H9 (cell line): ENCODE results near the gene DRGX. TPM values are rescaled to one million over a fixed set of nuclear protein-coding genes. Genes with fewer than 3 reads are reported as not detected.

Source experiments
- DNase-seq: peaks from one replicate; pipeline ENCODE4 v3.0.0-alpha.2; 2017
- H2AFZ ChIP-seq: one replicate; pipeline ENCODE4 v1.6.1; 2013; ENCODE audit warnings: mild to moderate bottlenecking, low read length, control low read depth, moderate library complexity
- H2AK5ac ChIP-seq: 2 replicates; pipeline ENCODE4 v1.6.1; 2013; ENCODE audit warnings: low read length, control low read depth, mixed read lengths; ENCODE audit not compliant: insufficient read length
- H2BK120ac ChIP-seq: one replicate; pipeline ENCODE4 v1.6.1; 2013; ENCODE audit warnings: low read depth, mild to moderate bottlenecking, low read length, control low read depth, inconsistent platforms; ENCODE audit not compliant: poor library complexity, severe bottlenecking
- H2BK12ac ChIP-seq: 2 replicates; pipeline ENCODE4 v1.6.1; 2013; ENCODE audit warnings: low read length, control low read depth, mixed read lengths, low read depth; ENCODE audit not compliant: insufficient read length
- H2BK15ac ChIP-seq: 2 replicates; pipeline ENCODE4 v1.6.1; 2013; ENCODE audit warnings: low read depth, low read length, control low read depth
- H2BK20ac ChIP-seq: one replicate; pipeline ENCODE4 v1.6.1; 2013; ENCODE audit warnings: low read depth, mild to moderate bottlenecking, low read length, control low read depth, inconsistent platforms; ENCODE audit not compliant: poor library complexity, severe bottlenecking
- H2BK5ac ChIP-seq: 2 replicates; pipeline ENCODE4 v1.6.1; 2013; ENCODE audit warnings: low read length, control low read depth, mixed read lengths; ENCODE audit not compliant: insufficient read length
- H3K14ac ChIP-seq: 2 replicates; pipeline ENCODE4 v1.6.1; 2013; ENCODE audit warnings: low read length, control low read depth; ENCODE audit not compliant: insufficient read depth
- H3K18ac ChIP-seq: 2 replicates; pipeline ENCODE4 v1.6.1; 2013; ENCODE audit warnings: low read depth, mild to moderate bottlenecking, mixed read lengths, low read length, control low read depth; ENCODE audit not compliant: insufficient read length
- H3K23ac ChIP-seq: 2 replicates; pipeline ENCODE4 v1.6.1; 2013; ENCODE audit warnings: low read length, control low read depth, mixed read lengths, low read depth; ENCODE audit not compliant: insufficient read length
- H3K23me2 ChIP-seq: 2 replicates; pipeline ENCODE4 v1.6.1; 2013; ENCODE audit warnings: low read depth, mild to moderate bottlenecking, mixed read lengths, low read length, control low read depth; ENCODE audit not compliant: insufficient read length, poor library complexity, severe bottlenecking
- H3K27ac ChIP-seq: 2 replicates; pipeline ENCODE4 v1.5.1; 2013; ENCODE audit warnings: low read length, control low read depth, mixed read lengths, low read depth; ENCODE audit not compliant: insufficient read length
- H3K27me3 ChIP-seq: 2 replicates; pipeline ENCODE4 v1.6.1; 2013; ENCODE audit warnings: low read length, control low read depth, inconsistent platforms; ENCODE audit not compliant: insufficient read depth
- H3K4ac ChIP-seq: 2 replicates; pipeline ENCODE4 v1.6.1; 2013; ENCODE audit warnings: low read depth, mild to moderate bottlenecking, control low read depth, inconsistent platforms, low read length, moderate library complexity
- H3K4me1 ChIP-seq: 2 replicates; pipeline ENCODE4 v1.6.1; 2013; ENCODE audit warnings: low read length, control low read depth, inconsistent platforms; ENCODE audit not compliant: insufficient read depth
- H3K4me2 ChIP-seq: 2 replicates; pipeline ENCODE4 v1.6.1; 2013; ENCODE audit warnings: low read length, control low read depth, mixed read lengths; ENCODE audit not compliant: insufficient read length, insufficient read depth
- H3K56ac ChIP-seq: 2 replicates; pipeline ENCODE4 v1.6.1; 2013; ENCODE audit warnings: low read depth, mild to moderate bottlenecking, mixed read lengths, low read length, control low read depth; ENCODE audit not compliant: insufficient read length
- H3K79me1 ChIP-seq: 2 replicates; pipeline ENCODE4 v1.6.1; 2013; ENCODE audit warnings: low read depth, mild to moderate bottlenecking, moderate library complexity, low read length, control low read depth, inconsistent platforms; ENCODE audit not compliant: insufficient read depth, poor library complexity, severe bottlenecking
- H3K79me2 ChIP-seq: 2 replicates; pipeline ENCODE4 v1.6.1; 2013; ENCODE audit warnings: low read length, control low read depth, inconsistent platforms; ENCODE audit not compliant: insufficient read depth
- H3K9ac ChIP-seq: 2 replicates; pipeline ENCODE4 v1.6.1; 2013; ENCODE audit warnings: low read length, control low read depth, mixed read lengths; ENCODE audit not compliant: insufficient read length; ENCODE audit errors: extremely low read depth
- H3K9me3 ChIP-seq: one replicate; pipeline ENCODE4 v1.6.1; 2013; ENCODE audit warnings: low read depth, low read length, inconsistent platforms; ENCODE audit not compliant: control insufficient read depth
- H3T11ph ChIP-seq: one replicate; pipeline ENCODE4 v1.6.1; 2013; ENCODE audit warnings: mild to moderate bottlenecking, low read length, control low read depth, inconsistent platforms
- H4K20me1 ChIP-seq: one replicate; pipeline ENCODE4 v1.6.1; 2013; ENCODE audit not compliant: control insufficient read depth, insufficient read length, insufficient read depth
- H4K5ac ChIP-seq: 2 replicates; pipeline ENCODE4 v1.6.1; 2013; ENCODE audit warnings: low read depth, mild to moderate bottlenecking, mixed read lengths, low read length, control low read depth; ENCODE audit not compliant: insufficient read length
- H4K8ac ChIP-seq: replicated peaks from 2 replicates; pipeline ENCODE4 v1.6.1; 2013; ENCODE audit warnings: low read length, control low read depth, mixed read lengths, low read depth; ENCODE audit not compliant: insufficient read length
- H4K91ac ChIP-seq: 2 replicates; pipeline ENCODE4 v1.6.1; 2013; ENCODE audit warnings: low read depth, mild to moderate bottlenecking, moderate library complexity, mixed read lengths, low read length, control low read depth; ENCODE audit not compliant: insufficient read length
- H3K27ac Mint-ChIP-seq, 3 experiments: 2 replicates in 2 of 3; 3 replicates in 1 of 3; pipeline ENCODE4 v1.8.0; 2020 to 2021; ENCODE audit warnings: mixed read lengths in 3 of 3, mild to moderate bottlenecking in 1 of 3, moderate library complexity in 1 of 3
- H3K27me3 Mint-ChIP-seq: 2 replicates; pipeline ENCODE4 v1.8.0; 2021; ENCODE audit warnings: low read depth, mild to moderate bottlenecking, moderate library complexity, mixed read lengths
- H3K36me3 Mint-ChIP-seq, 3 experiments: 2 replicates in 2 of 3; 3 replicates in 1 of 3; pipeline ENCODE4 v1.8.0; 2020 to 2021; ENCODE audit warnings: low read depth in 3 of 3, mixed read lengths in 3 of 3; ENCODE audit not compliant: insufficient read depth in 1 of 3
- H3K4me1 Mint-ChIP-seq, 2 experiments: 2 replicates each; pipeline ENCODE4 v1.8.0; 2020; ENCODE audit warnings: mixed read lengths in 2 of 2
- H3K4me3 Mint-ChIP-seq, 2 experiments: 2 replicates in 1 of 2; 3 replicates in 1 of 2; pipeline ENCODE4 v1.8.0; 2020 to 2021; ENCODE audit warnings: mild to moderate bottlenecking in 2 of 2, mixed read lengths in 2 of 2, moderate library complexity in 1 of 2
- H3K9me3 Mint-ChIP-seq, 2 experiments: 2 replicates in 1 of 2; 3 replicates in 1 of 2; pipeline ENCODE4 v1.8.0; 2020; ENCODE audit warnings: mild to moderate bottlenecking in 2 of 2, mixed read lengths in 2 of 2, moderate library complexity in 1 of 2
- CTCF ChIP-seq: fragments of 200-600 bp; sonication (generic); conservative IDR thresholded peaks from 3 replicates; pipeline ENCODE4 v1.8.0; 2021; ENCODE audit warnings: antibody characterized with exemption, mild to moderate bottlenecking
- WGBS: extraction: QIAGEN DNeasy Blood & Tissue Kit; methylation state at CpG from one replicate; pipeline ENCODE4 v1.1.7; 2013; ENCODE audit warnings: missing lambda C conversion rate, low lambda C conversion rate, mixed read lengths; ENCODE audit not compliant: insufficient read length; ENCODE audit errors: extremely low coverage; 5-methylcytosine and 5-hydroxymethylcytosine counted together
- total RNA-seq: library from RNA; stranded (reverse); gene quantifications from 2 replicates; pipeline ENCODE4 v1.2.1, GENCODE V29; 2021

DRGX gene
- total RNA-seq, 1 experiment from 2014 or later = not detected

- Histone ChIP-seq H3K4me2 (no peak overlapping the region), H3K23ac (no peak overlapping the region), H2BK12ac (no peak overlapping the region), H3T11ph (no peak overlapping the region), H2AFZ (no peak overlapping the region), H2BK120ac (no peak overlapping the region), H3K56ac (no peak overlapping the region), H3K9ac (no peak overlapping the region), H4K5ac (no peak overlapping the region), H3K79me1 (no peaks in the 10 kb centered on the region), H2BK5ac (no peak overlapping the region), H3K4me1 (no peaks in the 10 kb centered on the region), H4K20me1 (no peaks in the 10 kb centered on the region), H3K18ac (no peak overlapping the region), H3K9me3 (no peaks in the 10 kb centered on the region), H3K14ac (no peak overlapping the region), H2BK20ac (no peak overlapping the region), H3K79me2 (no peaks in the 10 kb centered on the region), H3K4ac (no peak overlapping the region), H3K27me3 (no peaks in the 10 kb centered on the region), H2BK15ac (no peak overlapping the region), H3K23me2 (no peaks in the 10 kb centered on the region), H4K91ac (no peak overlapping the region), H4K8ac (no peak overlapping the region), H2AK5ac (no peak overlapping the region), H3K27ac (no peak overlapping the region)
- no peak for DNase-seq
- H3K36me3 Mint-ChIP-seq = peaks cover 0 to 5% (median 0%) of the 10 kb centered on the region in 3 experiments; a peak in 2 of 7 replicates
- H3K4me1 Mint-ChIP-seq = peaks cover 4 to 11% of the 10 kb centered on the region in 2 experiments; a peak in 3 of 4 replicates
- TF ChIP-seq CTCF = no peak
- H3K27ac Mint-ChIP-seq = no peak overlapping the region
- WGBS = no CpG with 5 or more reads among the region's 2 CpGs
- peaks cover 4% of the 10 kb centered on the region; the same call in 1 of the 2 replicates for H3K27me3 Mint-ChIP-seq
- peaks cover 4 to 32% of the 10 kb centered on the region in 2 experiments; a peak in 4 of 5 replicates for H3K9me3 Mint-ChIP-seq
- H3K4me3 Mint-ChIP-seq = no peak overlapping the region
Measured at GRCh38 chr10:49431426-49431825, 35.5 kb upstream of the DRGX start.
